Measurements from ENCODE around the gene PACSIN3. TPM values are rescaled to one million over a fixed set of nuclear protein-coding genes. Genes with fewer than 3 reads are reported as not detected.

PACSIN3 gene
- total and polyA plus RNA-seq, 2 of the 13 experiments (the other 11 are each of a cell fraction or from before 2014, with no cell fraction given), result 47.9 to 93.3 TPM

DNA sequence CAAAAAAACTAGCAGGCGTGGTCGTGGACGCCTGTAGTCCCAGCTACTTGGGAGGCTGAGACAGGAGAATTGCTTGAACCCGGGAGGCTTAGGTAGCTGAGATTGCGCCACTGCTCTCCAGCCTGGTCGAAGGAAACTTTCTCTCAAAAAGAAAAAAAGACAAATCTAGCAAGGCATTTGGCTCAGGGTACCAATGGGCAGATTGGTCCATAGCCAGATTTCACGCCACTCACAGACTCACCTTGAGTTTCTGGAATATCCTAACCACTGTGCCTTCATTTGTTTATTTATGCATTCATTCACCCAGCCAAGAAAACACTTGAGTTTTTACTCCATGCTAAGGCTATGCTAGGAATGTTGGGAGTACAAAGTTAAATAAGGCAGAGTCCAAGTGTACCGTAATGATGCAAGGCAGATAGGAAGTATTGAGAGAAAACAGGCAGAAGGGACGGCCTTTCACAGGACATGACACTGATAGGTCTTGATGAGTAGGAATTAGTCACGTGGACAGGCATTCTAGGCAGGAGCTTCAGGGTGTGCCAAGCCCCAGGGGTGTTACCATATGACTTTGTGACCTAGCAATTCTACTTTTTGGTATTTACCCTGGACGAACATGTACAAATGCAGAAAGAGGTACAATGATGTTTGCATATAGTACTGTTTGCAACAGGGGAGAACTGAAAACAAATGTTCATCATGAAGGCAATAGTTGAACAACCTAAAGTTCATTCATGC, 3.0 kb upstream of the PACSIN3 start (continued):
- no peak for TF ChIP-seq FOXM1 (CRISPR knock-in tag; IDR thresholded peaks at IDR 0.05)
- no peak for TF ChIP-seq IKZF4 (CRISPR knock-in tag; IDR thresholded peaks at IDR 0.05; ENCODE audit: borderline replicate concordance, low read depth, not compliant biosample characterization)
- no peak for TF ChIP-seq SYNCRIP (IDR thresholded peaks at IDR 0.05; ENCODE audit: insufficient read depth, low read depth, low read length)
- no peak for TF ChIP-seq TBP (CRISPR knock-in tag; IDR thresholded peaks at IDR 0.05)
- peak; percentile 25; the same call in 1 of the 2 replicates for TF ChIP-seq YEATS4 (CRISPR knock-in tag; IDR thresholded peaks at IDR 0.05; ENCODE audit: borderline replicate concordance)
- no peak for TF ChIP-seq ISX (CRISPR knock-in tag; conservative IDR thresholded peaks at IDR 0.05)
- TF ChIP-seq ZNF660 (CRISPR knock-in tag; IDR thresholded peaks at IDR 0.05; ENCODE audit: borderline replicate concordance, low read depth), result no peak
- TF ChIP-seq MBNL3 (CRISPR knock-in tag; conservative IDR thresholded peaks at IDR 0.05), result no peak
- TF ChIP-seq XBP1 (CRISPR knock-in tag; IDR thresholded peaks at IDR 0.05), result no peak
- no peak for TF ChIP-seq ZNF703 (CRISPR knock-in tag; IDR thresholded peaks at IDR 0.05; ENCODE audit: borderline replicate concordance)
- TF ChIP-seq MTA1 (CRISPR knock-in tag; IDR thresholded peaks at IDR 0.05; ENCODE audit: borderline replicate concordance), result no peak
- peak; percentile 9; the same call in 1 of the 2 replicates for TF ChIP-seq NFYB (CRISPR knock-in tag; IDR thresholded peaks at IDR 0.05)
- TF ChIP-seq TAF15 (IDR thresholded peaks at IDR 0.05; ENCODE audit: low read depth, low read length, poor library complexity, severe bottlenecking), result no peak
- no peak for TF ChIP-seq ZNF558 (CRISPR knock-in tag; IDR thresholded peaks at IDR 0.05; ENCODE audit: borderline replicate concordance)
- TF ChIP-seq ESRRA (CRISPR knock-in tag; IDR thresholded peaks at IDR 0.05; ENCODE audit: low read depth), result 0 out of 2 replicates have a peak, but pooled peaks have one; percentile 61
- 0 out of 2 replicates have a peak, but pooled peaks have one; percentile 64 for TF ChIP-seq ZNF780A (CRISPR knock-in tag; IDR thresholded peaks at IDR 0.05)
- no peak for TF ChIP-seq SRSF4 (IDR thresholded peaks at IDR 0.05; ENCODE audit: low read depth, low read length, poor library complexity, severe bottlenecking)
- peak; percentile 28; the same call in 1 of the 2 replicates for TF ChIP-seq ZNF788 (CRISPR knock-in tag; IDR thresholded peaks at IDR 0.05; ENCODE audit: borderline replicate concordance)
- TF ChIP-seq, protein P1, sequence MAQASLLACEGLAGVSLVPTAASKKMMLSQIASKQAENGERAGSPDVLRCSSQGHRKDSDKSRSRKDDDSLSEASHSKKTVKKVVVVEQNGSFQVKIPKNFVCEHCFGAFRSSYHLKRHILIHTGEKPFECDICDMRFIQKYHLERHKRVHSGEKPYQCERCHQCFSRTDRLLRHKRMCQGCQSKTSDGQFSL (CRISPR knock-in tag; IDR thresholded peaks at IDR 0.05), result no peak
- TF ChIP-seq TEAD3 (CRISPR knock-in tag; optimal IDR thresholded peaks at IDR 0.05; ENCODE audit: borderline replicate concordance), result peak; percentile 100
- TF ChIP-seq, protein P2, sequence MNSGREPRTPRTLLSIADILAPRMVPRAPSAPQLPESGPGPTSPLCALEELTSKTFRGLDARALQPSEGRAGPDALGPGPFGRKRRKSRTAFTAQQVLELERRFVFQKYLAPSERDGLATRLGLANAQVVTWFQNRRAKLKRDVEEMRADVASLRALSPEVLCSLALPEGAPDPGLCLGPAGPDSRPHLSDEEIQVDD (CRISPR knock-in tag; IDR thresholded peaks at IDR 0.05; ENCODE audit: borderline replicate concordance), result no peak
- peak; percentile 88; the same call in 1 of the 2 replicates for TF ChIP-seq MIER3 (CRISPR knock-in tag; IDR thresholded peaks at IDR 0.05; ENCODE audit: borderline replicate concordance)
- no peak for TF ChIP-seq TAF1 (CRISPR knock-in tag; IDR thresholded peaks at IDR 0.05)
- TF ChIP-seq TCF7L2 (IDR thresholded peaks at IDR 0.05; ENCODE audit: low read depth, low read length), result no peak
- TF ChIP-seq ATF1 (CRISPR knock-in tag; IDR thresholded peaks at IDR 0.05), result no peak
- TF ChIP-seq ISL2 (CRISPR knock-in tag; IDR thresholded peaks at IDR 0.05), result peak; percentile 62; the same call in 1 of the 2 replicates
- no peak for TF ChIP-seq ZNF550 (CRISPR knock-in tag; IDR thresholded peaks at IDR 0.05; ENCODE audit: borderline replicate concordance)
- TF ChIP-seq, protein P3, sequence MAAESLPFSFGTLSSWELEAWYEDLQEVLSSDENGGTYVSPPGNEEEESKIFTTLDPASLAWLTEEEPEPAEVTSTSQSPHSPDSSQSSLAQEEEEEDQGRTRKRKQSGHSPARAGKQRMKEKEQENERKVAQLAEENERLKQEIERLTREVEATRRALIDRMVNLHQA (CRISPR knock-in tag; IDR thresholded peaks at IDR 0.05), result no peak
- peak; percentile 93; the same call in 1 of the 2 replicates for TF ChIP-seq ZNF335 (CRISPR knock-in tag; IDR thresholded peaks at IDR 0.05)
- no peak for TF ChIP-seq ZNF564 (CRISPR knock-in tag; IDR thresholded peaks at IDR 0.05)
- TF ChIP-seq ZNF253 (CRISPR knock-in tag; IDR thresholded peaks at IDR 0.05; ENCODE audit: borderline replicate concordance), result no peak
- no peak for TF ChIP-seq ZFP37 (CRISPR knock-in tag; IDR thresholded peaks at IDR 0.05; ENCODE audit: borderline replicate concordance)
